ENCODE results near the gene ZNF609.

- TF ChIP-seq CTCF (IDR thresholded peaks at IDR 0.05 in 4 of 5, conservative IDR thresholded peaks at IDR 0.05 in 1 of 5) (no peak), POLR2A (IDR thresholded peaks at IDR 0.05) (no peak)
Measured at GRCh38 chr15:64599716-64600115, 139.3 kb downstream of the ZNF609 start.

Data from gastrocnemius medialis (tissue), 4 donors.